Prostate gland (tissue), 2 donors: ENCODE results near the gene PAPSS1.

ENCODE experiments used
- CTCF ChIP-seq, 4 experiments: fragments of 200-600 bp in 2 of 4; fragments of 450-650 bp in 2 of 4; sonication (generic) in 2 of 4; IDR thresholded peaks; 1 replicate in 3 of 4; 2 replicates in 1 of 4; pipeline ENCODE4 v1.5.1; 2016 to 2019; ENCODE audit warnings: antibody characterized with exemption in 4 of 4, mild to moderate bottlenecking in 2 of 4, moderate library complexity in 2 of 4
- POLR2A ChIP-seq: fragments of 450-650 bp; IDR thresholded peaks from one replicate; pipeline ENCODE4 v1.6.1; 2016; ENCODE audit warnings: antibody characterized with exemption, mild to moderate bottlenecking
- POLR2AphosphoS5 ChIP-seq: sonication (generic); formaldehyde crosslinking; IDR thresholded peaks from one replicate; pipeline ENCODE4 v1.6.1; 2017; ENCODE audit warnings: antibody characterized with exemption

GRCh38 chr4:107689912-107690587, 30.0 kb downstream of the PAPSS1 start:
- TF ChIP-seq CTCF (IDR thresholded peaks at IDR 0.05) (no peak), POLR2A (no peak), POLR2AphosphoS5 (no peak)
